Suprapubic skin (tissue), 4 donors: Measurements from ENCODE around the gene PHF20. TPM values are rescaled to one million over a fixed set of nuclear protein-coding genes. Genes with fewer than 3 reads are reported as not detected.

ENCODE experiments used
- DNase-seq, 2 donors: peaks; one replicate each; pipeline ENCODE4 v3.0.0-alpha.2; 2019; ENCODE audit warnings: low spot score in 2 of 2
- H3K27ac ChIP-seq: fragments of 200-600 bp; sonication (generic); one replicate; pipeline ENCODE4 v1.5.1; 2019
- H3K27me3 ChIP-seq: fragments of 200-600 bp; sonication (generic); one replicate; pipeline ENCODE4 v1.5.1; 2019
- H3K36me3 ChIP-seq: fragments of 200-600 bp; sonication (generic); one replicate; pipeline ENCODE4 v1.5.1; 2019
- H3K4me1 ChIP-seq: fragments of 200-600 bp; sonication (generic); one replicate; pipeline ENCODE4 v1.5.1; 2019
- H3K4me3 ChIP-seq: fragments of 200-600 bp; sonication (generic); one replicate; pipeline ENCODE4 v1.5.1; 2019; ENCODE audit warnings: mild to moderate bottlenecking
- H3K9me3 ChIP-seq: fragments of 200-600 bp; sonication (generic); one replicate; pipeline ENCODE4 v1.5.1; 2019
- EP300 ChIP-seq: sonication (generic); formaldehyde crosslinking; IDR thresholded peaks from one replicate; pipeline ENCODE4 v1.6.1; 2017; ENCODE audit warnings: antibody characterized with exemption
- POLR2A ChIP-seq, 2 donors: fragments of 450-650 bp; IDR thresholded peaks; one replicate each; pipeline ENCODE4 v1.6.1; 2017; ENCODE audit warnings: antibody characterized with exemption in 2 of 2, mild to moderate bottlenecking in 2 of 2, moderate library complexity in 2 of 2
- POLR2AphosphoS5 ChIP-seq, 3 donors: sonication (generic); formaldehyde crosslinking; IDR thresholded peaks; one replicate each; pipeline ENCODE4 v1.6.1; 2017; ENCODE audit warnings: antibody characterized with exemption in 3 of 3
- WGBS: methylation state at CpG from one replicate; pipeline ENCODE4 v1.1.5; 2018; 5-methylcytosine and 5-hydroxymethylcytosine counted together
- total RNA-seq, 4 donors: library from RNA; depleted of rRNA; stranded (reverse); fragments of >200 nt; gene quantifications; one replicate each; pipeline ENCODE4 v1.1.0, GENCODE V29; 2016
- TF ChIP-seq, protein P1 (sequence below), 2 donors: fragments of 200-600 bp in 1 of 2; fragments of 450-650 bp in 1 of 2; sonication (generic) in 1 of 2; IDR thresholded peaks; one replicate each; pipeline ENCODE4 v1.5.1; 2016 to 2019; ENCODE audit warnings: antibody characterized with exemption in 2 of 2, mild to moderate bottlenecking in 1 of 2, moderate library complexity in 1 of 2

Gene PHF20
- total RNA-seq, 4 donors from 2014 or later = 44.2 to 60.6 (median 47.3) TPM

DNA sequence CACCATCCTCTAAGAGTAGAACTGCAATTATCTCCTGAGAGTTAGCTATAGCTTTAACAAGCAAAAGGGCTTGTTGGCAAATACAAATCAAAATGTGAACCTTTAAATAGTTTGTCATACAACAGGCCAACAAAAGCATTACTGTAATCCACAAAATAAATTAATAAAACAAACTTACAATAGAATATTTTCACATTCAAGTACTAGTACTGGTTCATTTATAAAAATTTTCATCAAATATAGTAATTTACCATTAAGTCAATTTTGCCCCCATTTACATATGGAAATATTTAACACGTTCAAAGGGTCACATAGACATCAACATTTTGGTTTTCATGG, 39.2 kb upstream of the PHF20 start:
- 38% methylated on average over 1 of the region's 1 CpG for WGBS
- Histone ChIP-seq H3K4me1 (peaks cover 71% of the 10 kb centered on the region), H3K27ac (no peak overlapping the region), H3K36me3 (peaks cover 97% of the 10 kb centered on the region), H3K4me3 (no peak overlapping the region), H3K27me3 (no peaks in the 10 kb centered on the region), H3K9me3 (no peaks in the 10 kb centered on the region)
- TF ChIP-seq EP300 (no peak), POLR2AphosphoS5 (IDR thresholded peaks at IDR 0.05) (no peak), POLR2A (IDR thresholded peaks at IDR 0.05) (no peak)
- TF ChIP-seq, protein P1, sequence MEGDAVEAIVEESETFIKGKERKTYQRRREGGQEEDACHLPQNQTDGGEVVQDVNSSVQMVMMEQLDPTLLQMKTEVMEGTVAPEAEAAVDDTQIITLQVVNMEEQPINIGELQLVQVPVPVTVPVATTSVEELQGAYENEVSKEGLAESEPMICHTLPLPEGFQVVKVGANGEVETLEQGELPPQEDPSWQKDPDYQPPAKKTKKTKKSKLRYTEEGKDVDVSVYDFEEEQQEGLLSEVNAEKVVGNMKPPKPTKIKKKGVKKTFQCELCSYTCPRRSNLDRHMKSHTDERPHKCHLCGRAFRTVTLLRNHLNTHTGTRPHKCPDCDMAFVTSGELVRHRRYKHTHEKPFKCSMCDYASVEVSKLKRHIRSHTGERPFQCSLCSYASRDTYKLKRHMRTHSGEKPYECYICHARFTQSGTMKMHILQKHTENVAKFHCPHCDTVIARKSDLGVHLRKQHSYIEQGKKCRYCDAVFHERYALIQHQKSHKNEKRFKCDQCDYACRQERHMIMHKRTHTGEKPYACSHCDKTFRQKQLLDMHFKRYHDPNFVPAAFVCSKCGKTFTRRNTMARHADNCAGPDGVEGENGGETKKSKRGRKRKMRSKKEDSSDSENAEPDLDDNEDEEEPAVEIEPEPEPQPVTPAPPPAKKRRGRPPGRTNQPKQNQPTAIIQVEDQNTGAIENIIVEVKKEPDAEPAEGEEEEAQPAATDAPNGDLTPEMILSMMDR (IDR thresholded peaks at IDR 0.05) = no peak
- no peak for DNase-seq

DNA sequence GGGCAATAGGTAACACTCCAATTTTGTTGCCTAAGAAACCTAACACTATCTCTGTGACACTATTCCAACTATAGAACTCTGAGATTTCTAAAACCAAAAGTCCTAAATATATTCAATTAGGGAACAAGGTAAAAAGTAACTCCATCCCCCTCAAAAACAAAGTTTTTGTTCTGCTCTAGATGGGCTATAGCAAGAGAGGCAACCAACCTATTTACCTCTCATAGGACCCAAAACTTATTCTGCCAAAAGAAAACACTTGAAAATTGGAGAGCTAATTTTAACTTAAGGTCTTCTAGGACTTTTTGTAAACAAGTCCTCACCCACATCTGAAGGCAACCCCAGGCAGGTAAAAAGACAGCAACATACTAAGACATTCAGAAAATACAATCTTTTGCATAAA, 37.4 kb upstream of the PHF20 start:
- no peaks in the 10 kb centered on the region for H3K9me3 ChIP-seq
- TF ChIP-seq, protein P1 (IDR thresholded peaks at IDR 0.05) = no peak
- TF ChIP-seq POLR2AphosphoS5 (IDR thresholded peaks at IDR 0.05) (no peak), EP300 (no peak), POLR2A (IDR thresholded peaks at IDR 0.05) (no peak)
- DNase-seq = no peak
- peaks cover 97% of the 10 kb centered on the region for H3K36me3 ChIP-seq
- no peak overlapping the region for H3K27ac ChIP-seq
- H3K4me3 ChIP-seq = no peak overlapping the region
- no peaks in the 10 kb centered on the region for H3K27me3 ChIP-seq
- peaks cover 88% of the 10 kb centered on the region for H3K4me1 ChIP-seq

DNA sequence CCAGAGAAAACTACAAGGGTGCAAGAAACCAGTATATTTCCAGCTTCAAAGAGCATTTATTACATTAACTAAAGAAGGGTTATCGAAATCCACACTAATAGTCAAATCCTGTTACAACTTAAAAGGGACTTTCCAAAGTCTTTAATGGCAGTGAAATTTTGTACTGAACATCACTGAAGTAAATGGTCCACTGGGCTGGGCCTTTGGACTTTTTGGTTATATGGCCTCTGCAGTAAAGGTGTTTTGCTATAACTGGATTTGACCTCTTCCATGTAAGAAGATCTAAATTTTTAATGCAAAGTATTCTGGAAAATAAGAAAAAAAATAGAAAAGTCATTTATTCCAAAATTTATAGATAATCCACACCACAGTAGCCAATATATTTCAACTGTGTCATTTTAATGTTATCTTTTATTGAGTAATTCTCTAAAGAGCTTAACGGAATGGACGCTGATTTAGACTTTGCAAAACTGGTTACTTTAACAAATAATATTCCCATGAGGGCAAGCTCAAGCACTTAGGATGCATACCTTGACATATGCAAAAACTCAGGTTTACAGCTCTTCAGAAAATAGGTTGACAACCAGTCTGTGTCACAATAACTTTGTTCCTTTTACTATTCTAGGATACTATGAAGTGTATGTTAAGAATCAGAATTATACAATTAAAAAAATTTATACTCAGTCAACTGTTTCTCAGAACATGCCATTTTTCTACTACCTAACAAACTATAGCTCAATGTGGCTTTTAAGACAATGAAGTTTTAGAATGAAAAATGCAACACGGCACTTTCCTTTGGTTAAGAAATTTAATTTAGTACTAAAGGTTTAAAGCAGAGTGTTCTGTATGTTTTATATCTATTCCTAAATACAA, 36.8 kb upstream of the PHF20 start:
- Histone ChIP-seq H3K4me3 (no peak overlapping the region), H3K4me1 (peaks cover 90% of the 10 kb centered on the region), H3K9me3 (no peaks in the 10 kb centered on the region), H3K27me3 (no peaks in the 10 kb centered on the region), H3K36me3 (peaks cover 96% of the 10 kb centered on the region), H3K27ac (no peak overlapping the region)
- DNase-seq = no peak
- TF ChIP-seq POLR2A (IDR thresholded peaks at IDR 0.05) (no peak), POLR2AphosphoS5 (IDR thresholded peaks at IDR 0.05) (no peak), EP300 (no peak)
- TF ChIP-seq, protein P1 (IDR thresholded peaks at IDR 0.05) = no peak
- 63% methylated on average over 4 of the region's 4 CpGs for WGBS

DNA sequence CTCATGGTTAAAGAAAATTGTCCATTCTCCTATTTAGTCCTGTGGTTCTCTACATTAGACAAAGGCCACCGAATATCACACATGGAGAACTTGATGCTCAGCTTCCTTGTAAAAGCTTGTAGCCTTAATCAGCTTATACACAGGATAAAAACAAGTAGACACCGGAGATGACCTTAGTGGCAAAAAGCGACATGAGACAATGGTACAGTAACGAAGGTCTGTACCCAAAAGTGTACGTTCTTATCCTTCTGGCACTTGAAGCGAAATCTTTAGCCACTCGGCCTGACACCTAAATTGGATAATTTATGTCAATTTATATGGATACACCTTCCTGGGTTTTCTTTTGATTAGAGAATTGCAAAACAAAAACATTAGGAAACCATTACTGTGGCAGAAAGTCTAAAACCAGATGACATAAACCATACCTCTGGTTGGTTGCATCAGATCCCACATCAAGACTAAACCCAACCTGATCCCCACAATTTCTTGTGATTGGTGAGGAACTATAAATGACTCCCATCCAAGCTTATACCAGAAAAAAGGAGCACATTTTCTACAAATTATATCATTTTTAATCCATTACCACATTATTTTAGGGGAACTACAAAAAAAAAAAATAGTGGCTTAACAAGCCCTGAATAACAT, 35.9 kb upstream of the PHF20 start:
- DNase-seq = no peak
- Histone ChIP-seq H3K4me3 (no peak overlapping the region), H3K27me3 (no peaks in the 10 kb centered on the region), H3K4me1 (peaks cover 88% of the 10 kb centered on the region), H3K27ac (no peak overlapping the region), H3K36me3 (peaks cover 94% of the 10 kb centered on the region), H3K9me3 (no peaks in the 10 kb centered on the region)
- WGBS = 47% methylated on average over 7 of the region's 7 CpGs
- TF ChIP-seq POLR2AphosphoS5 (IDR thresholded peaks at IDR 0.05) (no peak), EP300 (no peak), POLR2A (IDR thresholded peaks at IDR 0.05) (no peak)
- TF ChIP-seq, protein P1 (IDR thresholded peaks at IDR 0.05) = no peak

DNA sequence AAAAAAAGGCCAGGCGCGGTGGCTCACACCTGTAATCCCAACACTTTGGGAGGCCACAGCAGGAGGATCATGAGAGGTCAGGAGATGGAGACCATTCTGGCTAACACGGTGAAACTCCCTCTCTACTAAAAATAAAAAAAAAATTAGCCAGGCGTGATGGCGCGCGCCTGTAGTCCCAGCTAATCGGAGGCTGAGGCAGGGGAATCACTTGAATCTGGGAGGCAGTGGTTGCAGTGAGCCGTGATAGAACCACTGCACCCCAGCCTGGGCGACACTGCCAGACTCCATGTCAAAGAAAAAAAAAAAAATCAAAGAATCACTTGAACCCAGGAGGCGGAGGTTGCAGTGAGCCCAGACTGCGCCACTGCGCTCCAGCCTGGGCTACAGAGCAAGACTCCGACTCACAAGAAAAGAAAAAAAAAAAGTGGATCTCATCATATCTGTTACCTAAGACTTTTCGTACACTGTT, 33.9 kb upstream of the PHF20 start:
- Histone ChIP-seq H3K9me3 (no peaks in the 10 kb centered on the region), H3K27me3 (no peaks in the 10 kb centered on the region), H3K4me1 (peaks cover 72% of the 10 kb centered on the region), H3K36me3 (peaks cover 75% of the 10 kb centered on the region), H3K4me3 (peak overlapping the region; percentile 86), H3K27ac (no peak overlapping the region)
- no peak for DNase-seq
- 93% methylated on average over 15 of the region's 15 CpGs for WGBS
- TF ChIP-seq POLR2AphosphoS5 (IDR thresholded peaks at IDR 0.05) (no peak), EP300 (no peak), POLR2A (IDR thresholded peaks at IDR 0.05) (no peak)
- TF ChIP-seq, protein P1 (IDR thresholded peaks at IDR 0.05) = no peak
